OCI-LY7 (cell line): ENCODE results near the gene PAQR4. TPM values are rescaled to one million over a fixed set of nuclear protein-coding genes. Genes with fewer than 3 reads are reported as not detected.

Experiments used
- BruUV-seq: library from RNA; stranded (reverse); fragments of 400-500 nt; replicated peaks from 2 replicates; lab custom pipeline; 2021; lab: Mats Ljungman, UMichigan
- CTCF ChIA-PET: fragments of 300-600 bp; sonication (Branson Sonifier 250); formaldehyde crosslinking; loops from one replicate; lab custom pipeline; 2022; ENCODE audit warnings: antibody characterized with exemption; ENCODE audit not compliant: unreplicated experiment; lab: Charles Lee
- POLR2A ChIA-PET: fragments of 300-600 bp; sonication (Branson Sonifier 250); formaldehyde crosslinking; loops from one replicate; lab custom pipeline; 2022; ENCODE audit warnings: antibody characterized with exemption; lab: Charles Lee
- DNase-seq: peaks from one replicate; pipeline ENCODE4 v3.0.0-alpha.2; 2015; ENCODE audit warnings: low spot score
- H2AFZ ChIP-seq: fragments of 200-600 bp; sonication (generic), shearing (Covaris generic); 2 replicates; pipeline ENCODE4 v1.6.1; 2014; ENCODE audit warnings: mild to moderate bottlenecking, antibody characterized with exemption, low read length, moderate library complexity
- H3K27ac ChIP-seq: fragments of 200-600 bp; sonication (generic); 2 replicates; pipeline ENCODE4 v1.5.1; 2014; ENCODE audit warnings: mixed run types, low read depth, mild to moderate bottlenecking, moderate library complexity, low read length, inconsistent platforms; ENCODE audit not compliant: poor library complexity, severe bottlenecking
- H3K36me3 ChIP-seq: fragments of 200-600 bp; sonication (generic); 2 replicates; pipeline ENCODE4 v1.6.1; 2014; ENCODE audit warnings: mild to moderate bottlenecking, antibody characterized with exemption, low read length, moderate library complexity, mixed read lengths; ENCODE audit not compliant: insufficient read depth
- H3K4me1 ChIP-seq: fragments of 200-600 bp; sonication (generic); 2 replicates; pipeline ENCODE4 v1.5.1; 2014; ENCODE audit warnings: mild to moderate bottlenecking, low read length; ENCODE audit not compliant: insufficient read depth, poor library complexity, severe bottlenecking
- H3K4me2 ChIP-seq: fragments of 200-600 bp; sonication (generic); 2 replicates; pipeline ENCODE4 v1.6.1; 2014; ENCODE audit warnings: mild to moderate bottlenecking, low read length
- H3K4me3 ChIP-seq: fragments of 200-600 bp; sonication (generic); 2 replicates; pipeline ENCODE4 v1.5.1; 2014; ENCODE audit warnings: mild to moderate bottlenecking, low read depth, low read length; ENCODE audit not compliant: poor library complexity, severe bottlenecking
- H3K79me2 ChIP-seq: fragments of 200-600 bp; sonication (generic); 2 replicates; pipeline ENCODE4 v1.6.1; 2016; ENCODE audit warnings: low read depth, mild to moderate bottlenecking, low read length, moderate library complexity, mixed read lengths; ENCODE audit not compliant: insufficient read depth
- H3K9me2 ChIP-seq: fragments of 200-600 bp; sonication (generic); 2 replicates; pipeline ENCODE4 v1.6.1; 2016; ENCODE audit warnings: mild to moderate bottlenecking, low read length, mixed read lengths; ENCODE audit not compliant: insufficient read depth
- H3K9me3 ChIP-seq: fragments of 200-600 bp; sonication (generic); 2 replicates; pipeline ENCODE4 v1.6.1; 2014; ENCODE audit warnings: mild to moderate bottlenecking, mixed run types, low read length, mixed read lengths
- H4K20me1 ChIP-seq: fragments of 200-600 bp; sonication (generic); 2 replicates; pipeline ENCODE4 v1.6.1; 2014; ENCODE audit warnings: mild to moderate bottlenecking, antibody characterized with exemption, low read length, moderate library complexity, mixed read lengths; ENCODE audit not compliant: insufficient read depth
- EZH2phosphoT487 ChIP-seq: fragments of 200-600 bp; sonication (generic); IDR thresholded peaks from 2 replicates; pipeline ENCODE4 v1.6.1; 2018; ENCODE audit warnings: low read depth, borderline replicate concordance, mild to moderate bottlenecking, mixed run types, antibody characterized with exemption, low read length, moderate library complexity, mixed read lengths
- intact Hi-C: fragments of 100-400 bp; cut with micrococcal nuclease; formaldehyde crosslinking; loops from one replicate; pipeline ENCODE4 v1.10.0; 2022; ENCODE audit not compliant: unreplicated experiment
- total RNA-seq, 2 experiments: library from RNA; depleted of rRNA in 1 of 2; stranded (reverse); fragments of >200 nt in 1 of 2; shearing (Covaris generic) in 1 of 2; gene quantifications; 2 replicates each; pipeline ENCODE4 v1.2.3, GENCODE V29; 2014 to 2022
- TF ChIP-seq, protein P1 (sequence below): fragments of 200-600 bp; sonication (generic); conservative IDR thresholded peaks from 2 replicates; pipeline ENCODE4 v1.5.1; 2014; ENCODE audit warnings: mild to moderate bottlenecking, antibody characterized with exemption, low read length, moderate library complexity, mixed read lengths

PAQR4 gene
- total RNA-seq, 2 experiments from 2014 or later, result 49.1 to 59.7 TPM

DNA sequence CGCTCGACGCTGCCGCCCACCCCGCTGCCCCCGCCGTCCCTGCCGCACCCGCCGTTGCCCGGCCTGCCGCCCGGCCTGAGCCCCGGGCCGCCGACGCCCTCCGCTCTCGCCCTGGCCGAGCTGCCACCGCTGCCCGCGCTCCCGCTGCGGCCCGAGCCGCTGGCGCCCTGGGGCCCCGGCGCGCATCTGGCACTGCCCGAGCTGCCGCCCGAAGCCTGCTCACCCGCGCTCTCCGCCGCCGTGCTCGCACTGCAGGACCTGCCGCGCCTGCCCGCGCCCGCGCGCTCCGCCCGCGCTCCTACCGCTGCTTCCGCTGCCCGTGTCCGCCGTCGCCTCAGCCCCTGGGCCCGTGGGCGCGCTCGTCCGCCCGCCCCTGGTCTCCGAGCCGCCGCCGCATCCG is 35.2 kb downstream of the PAQR4 start:
- Histone ChIP-seq H3K4me1 (peaks cover 23% of the 10 kb centered on the region), H3K9me2 (no peaks in the 10 kb centered on the region), H4K20me1 (no peaks in the 10 kb centered on the region), H3K27ac (no peak overlapping the region), H3K79me2 (no peaks in the 10 kb centered on the region), H3K36me3 (no peaks in the 10 kb centered on the region), H3K4me2 (no peak overlapping the region; the same call in 1 of the 2 replicates), H3K9me3 (no peaks in the 10 kb centered on the region), H2AFZ (no peak overlapping the region), H3K4me3 (no peak overlapping the region)
- ChIA-PET CTCF (interaction anchor here (0.6 to 1.5 kb wide), 4 partner anchors 20 to 48 kb away, joined by 3 to 5 read pairs (median 4); partner anchors contain the start of gene PKMYT1), POLR2A (interaction anchor here (1.3 kb wide), 1 partner anchor 24 kb away, joined by 4 read pairs; no protein-coding TSS in a partner anchor)
- no peak for DNase-seq
- no TSS peak for BruUV-seq
- TF ChIP-seq, protein P1, sequence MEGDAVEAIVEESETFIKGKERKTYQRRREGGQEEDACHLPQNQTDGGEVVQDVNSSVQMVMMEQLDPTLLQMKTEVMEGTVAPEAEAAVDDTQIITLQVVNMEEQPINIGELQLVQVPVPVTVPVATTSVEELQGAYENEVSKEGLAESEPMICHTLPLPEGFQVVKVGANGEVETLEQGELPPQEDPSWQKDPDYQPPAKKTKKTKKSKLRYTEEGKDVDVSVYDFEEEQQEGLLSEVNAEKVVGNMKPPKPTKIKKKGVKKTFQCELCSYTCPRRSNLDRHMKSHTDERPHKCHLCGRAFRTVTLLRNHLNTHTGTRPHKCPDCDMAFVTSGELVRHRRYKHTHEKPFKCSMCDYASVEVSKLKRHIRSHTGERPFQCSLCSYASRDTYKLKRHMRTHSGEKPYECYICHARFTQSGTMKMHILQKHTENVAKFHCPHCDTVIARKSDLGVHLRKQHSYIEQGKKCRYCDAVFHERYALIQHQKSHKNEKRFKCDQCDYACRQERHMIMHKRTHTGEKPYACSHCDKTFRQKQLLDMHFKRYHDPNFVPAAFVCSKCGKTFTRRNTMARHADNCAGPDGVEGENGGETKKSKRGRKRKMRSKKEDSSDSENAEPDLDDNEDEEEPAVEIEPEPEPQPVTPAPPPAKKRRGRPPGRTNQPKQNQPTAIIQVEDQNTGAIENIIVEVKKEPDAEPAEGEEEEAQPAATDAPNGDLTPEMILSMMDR, result no peak
- no peak for TF ChIP-seq EZH2phosphoT487
- intact Hi-C loops, result loop anchor here (1.0 to 2.0 kb wide), 2 partner anchors 35 to 54 kb away; partner anchors contain the start of gene PAQR4

DNA sequence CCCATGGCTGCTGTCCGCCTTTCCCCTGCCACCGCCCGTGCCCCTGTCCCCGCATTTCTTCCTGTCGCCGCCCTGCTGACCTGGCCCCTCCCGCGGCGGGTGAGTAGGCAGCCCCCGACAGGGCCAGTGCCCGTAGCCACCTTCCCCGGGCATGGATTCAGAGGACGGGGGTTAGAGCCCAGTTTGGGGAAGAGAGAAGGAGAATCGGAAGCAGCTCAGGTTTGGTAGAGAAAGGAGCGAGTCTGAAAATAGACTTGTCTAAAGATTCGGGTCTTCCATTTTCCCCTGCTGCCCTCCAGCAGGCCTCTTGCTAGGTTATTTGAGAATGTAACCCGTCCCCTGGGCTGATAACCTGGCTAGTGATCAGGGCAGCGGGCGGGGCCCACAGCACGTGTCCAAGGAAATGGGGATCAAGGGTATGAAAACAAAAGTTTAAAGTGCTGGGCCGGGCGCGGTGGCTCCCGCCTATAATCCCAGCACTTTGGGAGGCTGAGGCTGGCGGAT is 35.7 kb downstream of the PAQR4 start:
- Histone ChIP-seq H2AFZ (no peak overlapping the region), H3K36me3 (no peaks in the 10 kb centered on the region), H3K4me1 (peaks cover 23% of the 10 kb centered on the region), H3K4me3 (peak overlapping the region; percentile 50), H3K9me3 (no peaks in the 10 kb centered on the region), H3K9me2 (no peaks in the 10 kb centered on the region), H4K20me1 (no peaks in the 10 kb centered on the region), H3K4me2 (peak overlapping the region; percentile 66), H3K27ac (no peak overlapping the region), H3K79me2 (no peaks in the 10 kb centered on the region)
- BruUV-seq, result no TSS peak
- ChIA-PET POLR2A (interaction anchor here (0.6 to 1.3 kb wide), 2 partner anchors 23 to 44 kb away, joined by 3 to 4 read pairs; no protein-coding TSS in a partner anchor), CTCF (interaction anchor here (1.4 to 1.5 kb wide), 2 partner anchors 23 to 24 kb away, joined by 3 to 5 read pairs; partner anchors contain the start of gene PKMYT1)
- TF ChIP-seq EZH2phosphoT487, result no peak
- TF ChIP-seq, protein P1, result no peak
- intact Hi-C loops, result loop anchor here (1.0 to 2.0 kb wide), 2 partner anchors 36 to 54 kb away; partner anchors contain the start of gene PAQR4
- DNase-seq, result no peak
